HG03558 (cell line): Measurements from ENCODE around the gene AMFR.

Experiments used
- ATAC-seq: cut with Tn5 transposase; IDR thresholded peaks from one replicate; pipeline ENCODE4 v1.9.1; 2021; ENCODE audit warnings: moderate number of reproducible peaks; ENCODE audit not compliant: unreplicated experiment; ENCODE audit errors: extremely low read depth

Gene AMFR

DNA sequence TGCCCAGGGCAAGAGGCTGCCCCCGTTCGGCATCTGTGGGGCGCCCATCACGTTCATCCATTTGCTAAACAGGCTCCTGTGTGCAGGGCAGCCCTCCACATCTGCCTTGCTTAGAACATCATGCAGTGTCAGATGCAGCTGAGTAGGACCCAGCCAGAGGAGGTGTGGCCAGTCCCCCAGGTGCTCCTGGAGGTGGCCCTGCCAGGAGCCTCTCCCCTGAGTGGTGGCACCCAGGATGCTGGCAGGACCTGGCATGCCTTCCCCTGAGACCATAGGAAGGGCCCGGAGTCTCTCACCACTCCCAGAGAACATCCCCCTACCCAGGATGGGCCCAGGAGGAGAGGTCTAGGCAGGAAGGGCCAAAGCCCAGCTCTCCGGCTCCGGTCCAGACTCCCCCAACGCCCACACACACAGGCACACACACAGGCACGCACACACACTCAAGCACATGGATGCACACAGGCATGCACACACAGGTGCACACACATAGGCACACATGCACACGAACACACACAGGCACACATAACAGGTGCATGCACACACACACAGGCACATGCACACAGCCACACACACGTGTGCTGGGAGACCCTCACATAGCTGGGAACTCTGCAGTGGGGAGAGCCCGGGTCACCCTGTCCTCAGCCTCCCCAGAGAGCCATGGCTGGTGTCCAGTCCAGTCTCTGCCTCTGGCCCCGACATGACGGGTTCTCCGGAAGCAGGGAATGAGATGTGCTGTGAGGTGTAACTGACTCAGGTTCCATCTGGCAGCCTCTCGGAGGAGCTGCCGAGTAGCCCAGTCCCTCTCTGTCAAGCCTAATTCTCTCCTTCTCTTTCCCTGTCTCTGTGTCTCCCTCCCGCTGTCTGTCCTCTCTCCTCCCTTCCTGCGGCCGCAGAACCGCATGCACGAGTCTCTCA lies 74.6 kb downstream of the AMFR start:
- no peak for ATAC-seq

DNA sequence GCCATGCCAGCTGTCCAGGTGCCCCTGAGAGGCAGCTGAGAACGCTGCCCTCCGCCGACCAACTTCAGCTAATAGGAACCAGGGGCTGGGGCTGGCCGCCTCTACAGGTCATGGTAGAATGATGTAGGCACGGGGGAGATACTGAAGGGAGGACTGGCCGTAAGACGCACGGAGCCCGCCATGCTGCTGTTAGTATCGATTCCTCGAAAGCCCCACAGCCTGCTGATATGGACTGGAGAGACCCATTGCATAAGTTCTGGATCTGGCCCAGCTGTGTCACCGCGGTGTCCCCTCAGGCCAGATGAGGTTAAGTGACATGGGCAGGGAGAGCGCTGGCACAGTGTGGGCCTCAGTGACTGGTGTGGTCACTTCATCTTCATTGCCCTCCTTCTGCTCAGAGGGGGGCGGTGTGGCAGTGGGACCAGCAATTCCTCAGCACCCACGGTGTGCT lies 75.6 kb downstream of the AMFR start:
- no peak for ATAC-seq

DNA sequence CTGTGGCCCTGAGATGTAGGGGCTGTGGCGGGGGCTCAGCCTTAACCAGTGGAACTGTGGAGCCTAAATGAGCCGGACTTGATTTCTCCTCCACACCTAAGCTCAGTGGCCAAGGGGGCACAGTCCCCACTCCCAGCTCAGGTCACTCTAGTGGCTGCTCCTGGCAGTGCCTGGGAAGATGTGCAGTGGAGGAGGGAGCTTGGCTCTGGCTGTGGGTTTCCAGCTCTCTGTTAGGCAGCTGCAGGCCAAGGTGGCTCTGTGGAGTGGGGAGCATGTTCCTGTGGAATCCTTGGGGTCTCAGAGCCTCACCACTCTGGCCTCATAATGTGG lies 76.3 kb downstream of the AMFR start:
- ATAC-seq: no peak

DNA sequence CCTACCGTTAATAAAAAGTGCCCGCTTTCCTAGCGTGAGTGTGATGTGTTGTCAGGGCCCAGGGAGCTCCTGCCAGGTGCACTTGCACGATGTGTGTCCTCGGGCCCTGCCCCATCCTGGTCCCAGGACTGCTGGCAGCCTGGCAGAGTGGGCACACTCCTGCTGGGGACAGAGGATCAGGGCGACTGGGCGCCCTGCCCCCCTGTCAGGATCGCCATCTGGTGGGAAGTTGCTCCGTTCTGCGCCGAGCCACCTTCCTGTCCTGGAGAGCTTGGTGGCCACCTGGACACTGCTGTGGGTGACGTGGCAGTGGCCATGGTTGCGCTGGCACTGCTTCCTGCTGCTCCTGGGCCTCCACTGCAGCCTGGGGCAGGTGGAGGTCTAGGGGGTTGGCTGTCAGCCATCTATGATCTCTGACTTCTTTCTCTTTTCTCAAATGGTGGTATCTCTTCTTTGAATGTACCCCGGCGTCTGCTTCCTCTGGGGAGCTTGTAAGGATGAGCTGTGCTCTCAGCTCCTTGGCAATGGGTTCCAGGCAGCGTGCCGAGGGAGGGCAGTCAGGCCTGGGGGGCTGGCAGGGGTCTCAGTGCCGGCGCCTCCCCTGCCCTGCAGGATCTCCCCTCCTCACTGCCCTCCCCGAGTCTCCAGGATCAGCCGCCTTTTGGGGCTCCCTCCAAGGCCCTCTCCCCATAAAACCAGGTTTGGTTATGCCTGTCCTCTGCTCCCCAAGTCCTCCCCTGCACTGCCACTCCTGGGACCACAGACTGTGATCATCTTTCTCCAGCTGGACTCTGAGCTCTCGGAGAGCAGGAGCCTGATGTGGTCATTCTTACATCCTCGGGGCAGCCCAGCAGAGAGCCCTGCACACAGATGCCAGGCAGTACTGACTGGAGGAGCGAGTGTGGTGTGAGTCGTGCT lies 76.9 kb downstream of the AMFR start:
- ATAC-seq: no peak

DNA sequence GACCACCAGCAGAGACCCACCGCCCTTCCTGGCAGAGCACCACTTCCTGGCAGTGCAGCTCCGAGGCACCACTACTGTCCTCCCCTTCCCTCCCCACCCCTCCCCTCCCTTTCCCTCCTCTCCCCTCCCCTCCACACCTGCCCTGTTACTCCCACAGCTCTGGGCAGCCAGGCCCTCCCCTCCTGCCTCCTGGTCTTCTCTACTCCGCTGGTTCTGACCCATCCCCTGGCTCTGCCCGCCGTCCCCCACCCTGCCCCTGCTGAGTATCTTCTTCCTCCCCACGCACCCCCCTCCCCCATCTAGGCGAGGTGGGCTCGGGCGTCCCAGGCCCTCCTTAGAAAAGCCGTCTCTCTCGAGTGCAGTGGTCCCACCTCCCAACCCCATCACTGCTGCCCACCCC lies 77.7 kb downstream of the AMFR start:
- ATAC-seq: no peak

DNA sequence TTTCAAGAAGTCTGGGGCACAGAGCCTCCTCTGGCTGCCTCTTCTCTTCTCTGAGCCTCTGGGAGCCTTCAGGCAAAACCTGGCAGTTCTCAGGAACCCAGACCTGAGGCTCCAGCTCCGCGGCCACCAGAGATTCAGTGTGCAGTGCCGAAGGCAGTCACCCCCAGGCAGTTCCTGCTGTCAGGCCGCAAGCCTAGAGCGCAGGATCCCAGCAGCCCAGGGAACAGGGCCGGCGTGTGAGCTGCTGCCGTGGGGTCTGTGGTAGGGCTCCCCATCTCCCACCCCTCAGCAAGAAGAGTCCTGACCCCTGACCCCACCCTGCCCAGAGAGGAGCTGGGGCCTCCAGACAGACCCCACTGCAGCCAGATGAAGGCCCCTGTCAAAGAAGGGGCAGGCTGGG lies 78.2 kb downstream of the AMFR start:
- no peak for ATAC-seq

DNA sequence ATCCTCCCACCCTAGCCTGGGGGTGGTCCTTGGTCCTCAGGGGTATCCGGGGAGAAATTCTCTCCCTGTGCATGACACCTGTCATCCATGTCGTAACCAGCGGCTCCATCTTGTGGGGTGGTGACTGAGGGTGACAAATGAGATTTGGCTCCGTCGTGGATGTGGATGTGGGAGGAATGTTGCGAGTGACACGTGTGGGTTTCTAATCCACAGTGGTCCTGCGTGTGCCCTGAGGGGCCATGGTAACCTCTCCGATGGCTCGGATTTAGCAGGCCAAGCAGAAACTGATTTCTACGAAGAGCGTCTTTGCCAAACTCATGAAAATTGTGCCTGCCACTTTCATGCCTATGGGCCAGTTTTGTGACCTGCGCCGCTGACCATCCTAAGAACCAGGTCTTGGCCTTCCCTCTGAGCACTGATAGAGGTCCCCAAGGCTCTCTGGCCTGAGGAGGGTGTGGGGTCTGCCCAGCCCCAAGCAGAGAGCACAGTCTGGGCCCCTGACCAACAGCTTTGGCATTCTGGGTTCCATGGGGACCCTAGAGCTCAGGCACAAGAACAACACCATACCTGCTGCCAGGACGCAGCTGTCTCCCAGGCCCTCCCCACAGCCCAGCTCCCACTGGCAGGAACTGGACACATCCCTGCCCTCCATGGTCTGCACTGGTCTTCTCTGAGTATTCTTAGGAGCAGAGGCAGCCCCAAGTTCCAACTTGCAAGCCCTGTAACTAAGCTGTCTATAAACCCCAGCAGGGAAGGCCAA lies 79.0 kb downstream of the AMFR start:
- no peak for ATAC-seq

DNA sequence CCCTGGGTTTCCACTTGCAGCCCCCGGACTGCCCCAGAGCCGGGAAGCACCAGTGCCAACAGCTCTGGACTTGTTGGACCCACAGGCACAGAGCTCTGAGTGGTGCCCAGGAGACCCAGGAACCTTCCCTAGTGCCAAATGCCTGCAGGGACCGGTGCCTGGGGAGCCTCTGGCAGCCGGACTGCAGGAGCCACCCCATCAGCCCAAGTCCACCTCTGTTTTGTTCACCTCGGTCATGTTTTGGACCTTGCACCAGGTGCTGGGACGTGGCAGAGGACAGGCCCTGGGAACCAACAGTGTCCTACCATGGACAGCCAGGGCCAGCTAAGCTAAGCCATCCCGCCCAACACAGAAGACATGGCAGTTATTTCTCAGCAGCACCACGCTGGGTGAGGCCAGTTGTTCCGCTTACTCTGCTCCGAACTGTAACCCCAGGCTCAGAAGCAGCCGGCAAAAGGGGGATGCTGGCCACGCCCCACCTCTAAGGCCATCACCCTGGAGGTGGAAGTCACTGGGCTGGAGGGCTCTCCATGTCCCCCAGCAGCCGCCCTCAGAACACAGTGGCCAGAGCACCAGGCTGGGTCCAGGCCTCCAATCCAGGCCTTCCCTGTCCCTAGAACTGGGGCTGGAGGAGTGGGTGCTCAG lies 79.8 kb downstream of the AMFR start:
- no peak for ATAC-seq

DNA sequence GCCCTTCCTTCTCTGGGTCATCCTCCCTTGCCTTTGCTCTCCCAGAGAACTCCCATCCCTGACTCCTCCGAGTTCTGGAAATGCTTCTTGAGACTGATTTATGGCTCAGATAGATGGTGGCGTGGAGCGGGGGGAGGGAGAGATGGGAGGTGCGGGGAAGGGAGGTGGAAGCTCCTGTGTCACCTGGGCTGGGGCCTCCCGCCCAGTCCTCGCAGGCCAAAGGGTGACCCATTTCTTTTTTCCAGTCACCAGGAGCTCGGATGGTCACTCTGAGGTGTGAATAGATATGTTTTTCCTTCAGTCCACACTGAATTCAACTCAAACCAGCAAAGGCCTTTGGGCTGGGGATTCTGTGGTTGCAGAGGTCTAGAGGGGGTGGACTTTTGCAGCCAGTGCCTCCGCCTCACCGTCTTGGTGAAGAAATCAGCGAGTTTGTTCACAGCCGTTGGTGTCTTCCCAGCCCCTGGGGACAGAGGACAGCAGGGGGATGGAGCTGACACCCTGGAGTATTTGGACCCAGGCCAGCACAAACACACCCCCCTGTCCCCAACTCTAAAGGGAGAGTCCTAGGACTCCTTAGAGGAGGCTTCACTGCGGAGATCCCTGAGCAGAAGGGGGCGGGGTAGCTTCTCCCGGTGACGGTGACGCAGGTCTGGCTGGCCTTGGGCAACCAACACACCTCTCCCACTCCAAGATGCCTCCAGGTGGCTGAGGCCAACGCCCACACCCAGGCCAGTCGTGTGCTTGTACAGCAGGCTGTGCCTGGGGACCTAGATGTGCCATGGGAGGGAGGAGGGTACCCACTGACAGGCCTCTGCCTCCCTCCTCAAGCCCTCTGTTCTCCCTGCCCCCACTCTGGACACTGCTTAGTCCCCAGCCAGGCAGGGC lies 80.6 kb downstream of the AMFR start:
- ATAC-seq: no peak

DNA sequence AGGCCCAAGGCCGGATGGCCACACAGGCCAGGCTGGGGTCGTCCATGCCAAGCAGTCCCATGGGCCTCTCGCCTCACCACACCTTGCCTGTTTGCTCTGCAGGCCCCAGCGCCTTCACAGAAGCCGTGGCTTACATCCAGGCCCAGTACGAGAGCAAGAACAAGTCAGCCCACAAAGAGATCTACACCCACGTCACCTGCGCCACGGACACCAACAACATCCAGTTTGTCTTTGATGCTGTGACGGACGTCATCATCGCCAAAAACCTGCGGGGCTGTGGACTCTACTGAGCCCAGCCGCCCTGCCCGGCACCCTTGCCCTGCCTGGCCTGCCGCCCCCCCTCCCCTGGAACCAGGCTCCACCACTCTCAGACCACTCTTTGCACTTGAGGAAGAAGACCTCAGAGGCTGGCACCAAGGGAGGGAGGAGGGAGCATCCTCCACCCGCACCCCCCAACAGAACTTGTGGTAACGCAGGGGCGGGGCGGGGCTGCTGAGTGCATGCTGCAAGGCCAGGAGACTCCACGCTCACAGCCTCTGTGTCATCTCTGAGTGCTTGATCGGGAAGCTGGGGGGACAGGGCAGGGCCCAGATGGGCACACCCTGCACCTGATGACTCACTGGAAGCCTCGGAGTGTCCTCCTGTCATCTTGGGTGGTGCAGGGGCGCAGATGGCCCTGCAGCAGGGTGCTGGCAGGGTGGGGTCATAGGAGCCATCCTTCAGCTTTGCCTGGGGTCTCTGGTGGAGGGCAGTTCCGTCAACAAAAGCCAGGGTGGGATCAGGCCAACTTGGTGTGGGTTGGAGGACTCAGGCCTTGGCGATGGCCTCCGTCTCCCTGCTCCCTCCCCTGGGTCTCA lies 81.5 kb downstream of the AMFR start:
- ATAC-seq: no peak

DNA sequence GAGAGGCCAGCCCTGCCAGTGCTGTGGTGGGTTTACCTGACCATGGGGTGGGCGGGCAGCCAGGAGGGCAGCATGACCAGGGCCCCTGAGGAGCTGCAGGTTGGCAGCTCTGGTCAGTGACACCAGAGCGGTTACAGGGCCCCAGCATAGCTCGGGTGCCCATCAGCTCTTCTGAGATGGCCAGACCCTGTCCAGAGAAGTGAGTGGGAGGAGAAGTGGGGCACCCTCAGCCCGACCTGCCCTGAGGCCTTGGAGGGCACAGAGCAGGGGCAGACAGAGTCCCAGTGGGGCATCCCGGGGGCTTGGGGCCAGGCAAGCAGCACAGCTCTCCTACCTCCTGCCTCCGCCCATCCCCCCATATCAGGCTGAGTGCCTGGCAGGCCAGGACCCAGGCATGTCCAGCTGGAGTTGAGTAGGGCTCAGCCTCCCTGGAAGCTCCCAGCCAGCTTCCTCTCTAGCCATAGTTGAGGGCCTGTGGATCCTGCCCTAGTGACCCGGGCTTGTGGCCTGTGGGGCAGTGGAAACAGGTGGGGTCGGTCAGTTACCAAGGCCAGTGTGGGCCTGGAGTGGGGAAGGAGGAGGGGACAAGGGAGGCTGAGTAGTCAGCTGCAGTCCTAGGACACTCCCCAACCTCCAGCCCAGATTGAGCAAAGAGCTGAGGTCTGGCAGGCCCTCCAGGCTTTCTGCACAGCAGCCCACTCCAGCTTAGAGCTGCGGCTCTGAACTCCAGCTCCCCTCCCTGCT lies 83.5 kb downstream of the AMFR start:
- ATAC-seq: no peak

DNA sequence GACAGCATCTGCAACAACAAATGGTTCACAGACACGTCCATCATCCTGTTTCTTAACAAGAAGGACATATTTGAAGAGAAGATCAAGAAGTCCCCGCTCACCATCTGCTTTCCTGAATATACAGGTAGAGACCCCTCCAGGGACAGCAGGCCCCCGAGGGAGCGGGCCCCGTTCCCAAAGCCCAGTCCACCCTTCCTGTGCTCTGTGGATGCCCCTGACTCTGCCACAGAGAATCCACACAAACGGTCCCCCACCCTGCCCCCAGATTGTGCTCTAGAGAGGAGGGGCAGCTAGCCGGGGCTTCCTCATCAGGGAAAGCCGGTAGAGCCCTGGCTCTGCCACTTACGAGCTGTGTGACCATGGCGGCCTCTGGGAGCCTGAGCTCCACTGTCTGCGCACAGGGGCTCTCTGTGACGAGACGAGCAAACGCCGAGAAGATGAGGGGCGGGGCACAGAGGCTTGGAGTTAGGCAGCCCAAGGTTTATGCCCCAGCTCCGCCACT lies 84.4 kb downstream of the AMFR start:
- no peak for ATAC-seq

DNA sequence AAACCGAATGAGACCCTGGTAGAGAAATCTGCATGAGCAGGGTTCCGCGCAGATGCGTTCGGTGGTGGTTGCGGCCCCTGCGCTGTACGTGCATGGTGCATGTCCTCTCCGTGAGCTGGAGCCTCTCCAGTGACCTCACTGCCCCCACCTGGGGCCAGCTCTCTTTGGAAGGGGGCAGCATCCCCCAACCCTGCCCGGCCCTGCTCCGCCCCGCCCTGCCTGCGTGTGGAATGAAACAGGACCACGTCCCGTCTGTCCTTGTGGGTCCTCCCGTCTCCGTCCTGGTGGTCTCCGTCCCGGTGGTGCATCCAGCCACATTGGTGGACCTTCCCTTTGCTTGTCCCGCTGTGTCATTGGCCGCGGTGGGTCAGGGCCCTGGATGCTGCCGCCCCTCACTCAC lies 84.9 kb downstream of the AMFR start:
- no peak for ATAC-seq

DNA sequence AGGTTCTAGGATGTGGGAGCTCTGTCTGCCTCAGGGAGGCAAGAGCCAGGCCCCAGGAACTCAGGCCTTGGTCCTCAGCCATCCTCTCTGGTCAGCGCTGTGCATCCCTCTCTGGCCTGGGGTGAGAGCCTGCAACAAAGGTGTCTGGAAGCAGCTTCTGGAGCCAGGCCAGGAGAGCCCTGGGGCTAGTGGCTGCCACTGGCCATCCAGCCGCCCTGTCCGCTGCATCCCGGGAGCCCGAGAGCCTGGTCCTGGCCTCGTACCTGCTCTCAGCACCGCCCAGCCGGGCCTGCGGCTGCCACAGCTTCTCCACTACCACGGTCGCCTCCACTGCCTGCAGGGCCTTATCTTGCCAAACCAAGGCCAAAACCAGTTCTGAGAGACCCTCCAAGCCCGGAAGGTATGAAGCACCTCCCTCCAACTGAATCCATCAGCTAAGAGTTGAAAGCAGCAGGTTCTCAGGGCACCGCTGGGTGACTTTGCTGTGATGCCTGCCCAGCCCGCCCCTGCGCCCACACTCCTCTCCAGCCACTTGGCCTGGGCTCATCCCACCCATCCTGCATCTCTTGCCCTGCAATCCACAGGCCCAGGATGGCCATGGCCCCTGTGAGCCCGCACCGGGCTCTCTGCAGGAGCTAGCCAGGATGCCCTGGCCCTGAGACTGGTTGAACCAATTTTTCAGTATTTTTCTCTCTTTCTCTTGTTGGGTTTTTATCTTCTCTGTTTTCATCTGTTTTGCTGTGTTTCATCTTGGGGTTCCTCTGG lies 85.7 kb downstream of the AMFR start:
- ATAC-seq: no peak

DNA sequence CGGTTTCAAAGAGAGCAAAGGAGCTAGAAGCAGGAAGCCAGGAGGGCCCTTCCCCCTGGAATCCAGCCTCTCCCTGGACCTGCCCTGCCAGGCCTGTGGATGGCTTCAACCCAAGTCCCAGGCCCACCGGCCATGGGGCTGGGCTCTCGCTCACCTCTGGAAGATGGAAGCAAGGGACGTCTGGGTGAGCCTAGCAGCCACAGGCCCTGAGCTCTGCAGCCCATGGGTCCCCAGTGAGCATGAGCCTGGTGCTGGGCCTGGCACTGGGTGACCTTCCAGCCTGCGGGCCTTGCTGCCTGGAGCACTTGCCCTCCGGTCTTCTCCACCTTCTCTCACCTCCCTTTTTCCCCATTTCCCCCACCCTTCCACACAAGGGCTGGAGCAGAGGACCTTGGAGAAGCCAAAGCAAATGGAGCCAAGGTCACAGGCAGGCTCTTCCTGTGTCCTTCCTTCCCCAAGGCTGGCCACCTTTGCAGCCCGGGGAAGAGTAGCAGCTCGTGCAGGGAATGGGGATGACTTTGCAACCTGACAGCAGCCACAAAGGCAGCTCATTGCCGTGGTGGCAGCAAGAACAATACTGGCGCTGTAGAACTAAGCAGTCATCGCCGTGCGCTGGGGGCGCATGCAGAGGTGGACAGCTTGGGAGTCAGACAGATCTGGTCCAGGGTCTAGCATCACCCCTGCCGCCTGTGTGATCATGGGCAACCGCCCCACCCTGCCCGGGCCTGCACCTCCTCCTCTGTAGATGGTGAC lies 86.6 kb downstream of the AMFR start:
- ATAC-seq: no peak

DNA sequence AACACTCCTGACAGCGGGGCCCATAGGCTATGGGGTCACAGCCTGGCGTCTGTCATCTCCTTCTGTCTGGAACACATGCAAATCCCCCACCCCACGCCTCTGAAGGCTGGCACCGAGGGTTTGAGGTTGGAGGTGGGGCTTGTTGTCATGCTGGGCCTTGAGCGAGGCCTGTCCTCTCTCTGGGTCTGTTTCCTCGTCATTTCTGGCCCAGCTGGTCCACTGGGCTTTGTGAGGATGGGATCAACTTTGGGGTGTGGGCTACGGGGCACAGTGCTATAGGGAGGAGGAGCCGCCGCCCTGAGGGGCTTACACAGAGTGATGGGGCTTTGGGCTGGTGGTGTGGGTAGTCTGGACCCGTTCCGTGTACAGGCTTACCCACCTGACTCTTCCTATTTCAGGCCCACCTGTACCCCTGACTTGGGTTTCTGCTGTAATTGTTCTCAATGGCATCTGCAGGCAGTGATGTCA lies 87.5 kb downstream of the AMFR start:
- no peak for ATAC-seq
